Calu3 (cell line): ENCODE results near the gene SSX2IP. TPM values are rescaled to one million over a fixed set of nuclear protein-coding genes. Genes with fewer than 3 reads are reported as not detected.

Experiments
- BruUV-seq: library from RNA; stranded (reverse); fragments of 400-500 nt; replicated peaks from 2 replicates; lab custom pipeline; 2021; lab: Mats Ljungman, UMichigan
- CTCF ChIA-PET: fragments of 300-600 bp; sonication (Branson Sonifier 250); formaldehyde crosslinking; loops from one replicate; lab custom pipeline; 2022; ENCODE audit warnings: antibody characterized with exemption; lab: Charles Lee
- DNase-seq: peaks from one replicate; pipeline ENCODE4 v3.0.0; 2022
- H3K27ac Mint-ChIP-seq: one replicate; pipeline ENCODE4 v1.8.0; 2022; ENCODE audit warnings: mixed read lengths; ENCODE audit not compliant: unreplicated experiment
- H3K27me3 Mint-ChIP-seq: one replicate; pipeline ENCODE4 v1.8.0; 2022; ENCODE audit warnings: mixed read lengths; ENCODE audit not compliant: unreplicated experiment
- H3K36me3 Mint-ChIP-seq: one replicate; pipeline ENCODE4 v1.8.0; 2022; ENCODE audit warnings: mild to moderate bottlenecking, moderate library complexity, mixed read lengths; ENCODE audit not compliant: insufficient read depth, unreplicated experiment
- H3K4me1 Mint-ChIP-seq: one replicate; pipeline ENCODE4 v1.8.0; 2022; ENCODE audit warnings: mild to moderate bottlenecking, low read depth, mixed read lengths; ENCODE audit not compliant: unreplicated experiment
- H3K4me3 Mint-ChIP-seq: one replicate; pipeline ENCODE4 v1.8.0; 2022; ENCODE audit warnings: mild to moderate bottlenecking, low read depth, moderate library complexity, mixed read lengths; ENCODE audit not compliant: unreplicated experiment
- H3K9me3 Mint-ChIP-seq: one replicate; pipeline ENCODE4 v1.8.0; 2022; ENCODE audit warnings: low read depth, mixed read lengths; ENCODE audit not compliant: unreplicated experiment
- intact Hi-C: fragments of 100-400 bp; cut with micrococcal nuclease; formaldehyde crosslinking; loops from one replicate; pipeline ENCODE4 v1.10.0; 2022; ENCODE audit not compliant: unreplicated experiment
- total RNA-seq: library from RNA; stranded (reverse); gene quantifications from 2 replicates; pipeline ENCODE4 v1.2.3, GENCODE V29; 2022
- TF ChIP-seq, protein P1 (sequence below): fragments of 200-600 bp; IDR thresholded peaks from one replicate; pipeline ENCODE4 v1.8.0; 2022; ENCODE audit warnings: antibody characterized with exemption; ENCODE audit not compliant: unreplicated experiment

Gene SSX2IP
- total RNA-seq, 1 experiment from 2014 or later = 28.0 TPM

DNA sequence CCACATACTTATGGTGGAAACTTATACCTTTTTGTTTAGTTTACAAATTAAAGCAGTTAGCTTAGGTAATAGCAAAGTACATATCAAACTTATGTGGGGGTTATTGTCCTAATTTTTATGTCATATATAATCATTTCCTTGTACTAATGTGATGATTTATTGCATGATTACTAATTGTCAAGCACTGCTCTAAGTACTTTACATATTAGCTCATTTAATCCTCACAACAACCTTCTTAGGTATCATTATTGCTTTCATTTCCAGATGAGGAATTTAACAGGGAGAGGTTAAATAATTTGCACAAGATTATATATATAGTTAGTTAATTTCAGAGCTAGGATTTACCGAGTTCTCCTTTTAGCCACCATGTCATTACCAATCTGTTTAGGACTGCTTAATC, 11.9 kb upstream of the SSX2IP start:
- no TSS peak for BruUV-seq
- no peak for DNase-seq
- Mint-ChIP-seq H3K9me3 (no peaks in the 10 kb centered on the region), H3K27ac (no peak overlapping the region), H3K4me1 (peaks cover 25% of the 10 kb centered on the region), H3K36me3 (no peaks in the 10 kb centered on the region), H3K27me3 (no peaks in the 10 kb centered on the region), H3K4me3 (no peak overlapping the region)
- TF ChIP-seq, protein P1, sequence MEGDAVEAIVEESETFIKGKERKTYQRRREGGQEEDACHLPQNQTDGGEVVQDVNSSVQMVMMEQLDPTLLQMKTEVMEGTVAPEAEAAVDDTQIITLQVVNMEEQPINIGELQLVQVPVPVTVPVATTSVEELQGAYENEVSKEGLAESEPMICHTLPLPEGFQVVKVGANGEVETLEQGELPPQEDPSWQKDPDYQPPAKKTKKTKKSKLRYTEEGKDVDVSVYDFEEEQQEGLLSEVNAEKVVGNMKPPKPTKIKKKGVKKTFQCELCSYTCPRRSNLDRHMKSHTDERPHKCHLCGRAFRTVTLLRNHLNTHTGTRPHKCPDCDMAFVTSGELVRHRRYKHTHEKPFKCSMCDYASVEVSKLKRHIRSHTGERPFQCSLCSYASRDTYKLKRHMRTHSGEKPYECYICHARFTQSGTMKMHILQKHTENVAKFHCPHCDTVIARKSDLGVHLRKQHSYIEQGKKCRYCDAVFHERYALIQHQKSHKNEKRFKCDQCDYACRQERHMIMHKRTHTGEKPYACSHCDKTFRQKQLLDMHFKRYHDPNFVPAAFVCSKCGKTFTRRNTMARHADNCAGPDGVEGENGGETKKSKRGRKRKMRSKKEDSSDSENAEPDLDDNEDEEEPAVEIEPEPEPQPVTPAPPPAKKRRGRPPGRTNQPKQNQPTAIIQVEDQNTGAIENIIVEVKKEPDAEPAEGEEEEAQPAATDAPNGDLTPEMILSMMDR = no peak
- intact Hi-C loops = no loop called here
- CTCF ChIA-PET = no interaction called here

DNA sequence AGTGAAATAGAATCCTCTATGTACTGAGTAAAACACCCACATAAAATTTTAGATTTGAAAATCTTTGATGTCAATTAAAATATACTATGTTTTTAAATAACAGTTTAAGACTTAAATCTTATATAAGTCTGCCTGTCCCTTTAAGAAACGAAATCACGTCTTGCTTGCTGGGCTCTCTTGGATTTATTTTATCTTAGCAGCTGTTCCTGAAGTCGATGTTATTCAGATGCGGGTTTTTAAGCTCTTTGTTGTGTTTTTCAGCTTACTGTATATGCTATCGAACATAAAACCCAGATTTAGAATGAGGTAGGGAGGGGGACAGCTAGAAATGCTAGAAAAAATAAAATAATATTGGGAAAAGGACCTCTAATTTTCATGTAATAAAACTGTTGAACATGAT, 11.1 kb upstream of the SSX2IP start:
- intact Hi-C loops = no loop called here
- CTCF ChIA-PET = no interaction called here
- Mint-ChIP-seq H3K36me3 (no peaks in the 10 kb centered on the region), H3K4me1 (peaks cover 25% of the 10 kb centered on the region), H3K4me3 (no peak overlapping the region), H3K27me3 (no peaks in the 10 kb centered on the region), H3K27ac (no peak overlapping the region), H3K9me3 (no peaks in the 10 kb centered on the region)
- no TSS peak for BruUV-seq
- no peak for DNase-seq
- TF ChIP-seq, protein P1 = no peak

DNA sequence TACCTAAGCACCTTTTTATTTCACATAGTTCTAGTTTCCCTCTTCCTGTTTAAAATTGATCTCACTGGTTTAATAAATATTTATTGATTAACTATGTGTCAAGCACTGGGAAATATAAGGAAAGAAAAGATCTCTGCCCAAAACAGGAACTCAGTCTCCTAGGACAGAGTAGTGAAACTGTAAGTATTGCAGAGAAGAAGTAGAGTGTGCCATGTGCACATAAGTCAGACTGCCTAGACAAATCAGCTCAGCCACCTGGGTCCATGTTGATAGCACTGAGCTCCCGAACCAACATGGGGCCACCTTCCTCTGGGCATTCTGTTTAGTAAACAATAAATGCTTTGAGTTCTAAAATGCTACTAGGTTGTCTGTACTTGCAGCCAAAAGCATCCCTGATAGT, 9.8 kb upstream of the SSX2IP start:
- no peak for DNase-seq
- TF ChIP-seq, protein P1 = no peak
- CTCF ChIA-PET = interaction anchor here (0.6 kb wide), 1 partner anchor 273 kb away, joined by 3 read pairs; no protein-coding TSS in a partner anchor
- Mint-ChIP-seq H3K36me3 (no peaks in the 10 kb centered on the region), H3K27me3 (no peaks in the 10 kb centered on the region), H3K4me3 (no peak overlapping the region), H3K4me1 (peaks cover 25% of the 10 kb centered on the region), H3K9me3 (no peaks in the 10 kb centered on the region), H3K27ac (no peak overlapping the region)
- intact Hi-C loops = no loop called here
- BruUV-seq = no TSS peak

- no TSS peak for BruUV-seq
- TF ChIP-seq, protein P1 = no peak
- H3K4me1 Mint-ChIP-seq = peaks cover 25% of the 10 kb centered on the region
- H3K9me3 Mint-ChIP-seq = no peaks in the 10 kb centered on the region
- no peak overlapping the region for H3K27ac Mint-ChIP-seq
- no peak overlapping the region for H3K4me3 Mint-ChIP-seq
- no peak for DNase-seq
- CTCF ChIA-PET = no interaction called here
- intact Hi-C loops = no loop called here
- H3K36me3 Mint-ChIP-seq = no peaks in the 10 kb centered on the region
- no peaks in the 10 kb centered on the region for H3K27me3 Mint-ChIP-seq
These were observed 8.2 kb upstream of the SSX2IP start for GRCh38 chr1:84698151-84699110.
